GM12873 (cell line): ENCODE measurements around the gene CCDC13.

Experiments
- TF ChIP-seq, protein P1 (sequence below): IDR thresholded peaks from 2 replicates; pipeline ENCODE4 v1.5.1; 2012; ENCODE audit warnings: low read depth, mild to moderate bottlenecking, moderate library complexity, low read length, control low read depth; ENCODE audit not compliant: insufficient read depth; ENCODE audit errors: missing control alignments

The CCDC13 gene

DNA sequence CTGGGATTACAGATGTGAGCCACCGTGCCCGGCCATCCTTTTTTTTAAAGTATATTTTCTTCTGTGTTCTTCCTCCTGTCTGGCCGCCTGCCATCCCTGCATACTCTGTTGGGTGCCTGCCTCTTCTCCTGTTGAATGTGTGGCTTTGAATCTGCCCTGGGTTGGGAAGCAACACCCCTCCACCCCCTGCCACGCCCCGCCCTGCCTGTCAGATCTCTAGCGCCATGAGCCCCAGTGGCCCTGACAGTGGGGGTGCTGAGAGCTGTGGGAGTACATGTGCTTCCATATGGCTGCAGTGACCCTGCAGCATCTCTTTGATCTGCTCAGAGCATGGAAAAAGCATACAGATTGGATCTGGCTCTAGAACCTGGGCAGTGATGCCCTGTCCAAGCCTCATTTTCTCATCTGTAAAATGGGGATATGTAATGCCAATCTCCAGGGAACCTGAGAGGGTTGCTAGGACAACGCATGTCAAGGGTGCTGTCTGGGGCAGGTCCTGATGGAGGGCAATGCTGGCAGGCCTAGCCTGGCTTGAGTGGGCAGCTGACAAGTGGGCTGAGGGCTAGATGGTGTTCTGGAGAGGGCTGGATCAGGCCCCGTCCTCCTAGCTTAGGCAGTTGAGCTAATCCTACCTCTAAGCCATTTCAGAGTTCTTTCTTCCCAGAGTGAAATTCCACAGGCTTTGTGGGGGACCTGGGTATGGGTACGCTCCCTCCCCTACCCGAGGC lies 23.9 kb downstream of the CCDC13 start:
- TF ChIP-seq, protein P1, sequence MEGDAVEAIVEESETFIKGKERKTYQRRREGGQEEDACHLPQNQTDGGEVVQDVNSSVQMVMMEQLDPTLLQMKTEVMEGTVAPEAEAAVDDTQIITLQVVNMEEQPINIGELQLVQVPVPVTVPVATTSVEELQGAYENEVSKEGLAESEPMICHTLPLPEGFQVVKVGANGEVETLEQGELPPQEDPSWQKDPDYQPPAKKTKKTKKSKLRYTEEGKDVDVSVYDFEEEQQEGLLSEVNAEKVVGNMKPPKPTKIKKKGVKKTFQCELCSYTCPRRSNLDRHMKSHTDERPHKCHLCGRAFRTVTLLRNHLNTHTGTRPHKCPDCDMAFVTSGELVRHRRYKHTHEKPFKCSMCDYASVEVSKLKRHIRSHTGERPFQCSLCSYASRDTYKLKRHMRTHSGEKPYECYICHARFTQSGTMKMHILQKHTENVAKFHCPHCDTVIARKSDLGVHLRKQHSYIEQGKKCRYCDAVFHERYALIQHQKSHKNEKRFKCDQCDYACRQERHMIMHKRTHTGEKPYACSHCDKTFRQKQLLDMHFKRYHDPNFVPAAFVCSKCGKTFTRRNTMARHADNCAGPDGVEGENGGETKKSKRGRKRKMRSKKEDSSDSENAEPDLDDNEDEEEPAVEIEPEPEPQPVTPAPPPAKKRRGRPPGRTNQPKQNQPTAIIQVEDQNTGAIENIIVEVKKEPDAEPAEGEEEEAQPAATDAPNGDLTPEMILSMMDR: no peak

DNA sequence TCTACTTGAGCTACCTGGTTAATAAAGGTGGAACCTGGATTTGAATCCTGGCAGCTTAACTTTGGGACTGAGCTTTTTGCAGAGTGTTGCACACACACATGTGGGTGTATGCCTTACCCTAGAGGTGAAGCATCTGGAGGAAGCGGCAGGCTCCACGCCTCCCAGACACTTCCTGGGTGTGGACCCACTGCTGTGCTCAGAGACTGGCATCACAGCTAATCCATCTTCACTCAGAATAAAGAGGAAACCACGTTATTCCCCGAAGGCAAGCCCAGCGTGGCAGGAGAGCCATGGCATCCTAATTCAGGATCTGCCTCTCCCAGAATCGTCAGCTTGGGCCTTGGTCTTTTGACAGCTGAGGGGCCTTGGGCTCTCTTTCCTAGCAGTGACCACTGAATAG lies 25.5 kb downstream of the CCDC13 start:
- TF ChIP-seq, protein P1: no peak

DNA sequence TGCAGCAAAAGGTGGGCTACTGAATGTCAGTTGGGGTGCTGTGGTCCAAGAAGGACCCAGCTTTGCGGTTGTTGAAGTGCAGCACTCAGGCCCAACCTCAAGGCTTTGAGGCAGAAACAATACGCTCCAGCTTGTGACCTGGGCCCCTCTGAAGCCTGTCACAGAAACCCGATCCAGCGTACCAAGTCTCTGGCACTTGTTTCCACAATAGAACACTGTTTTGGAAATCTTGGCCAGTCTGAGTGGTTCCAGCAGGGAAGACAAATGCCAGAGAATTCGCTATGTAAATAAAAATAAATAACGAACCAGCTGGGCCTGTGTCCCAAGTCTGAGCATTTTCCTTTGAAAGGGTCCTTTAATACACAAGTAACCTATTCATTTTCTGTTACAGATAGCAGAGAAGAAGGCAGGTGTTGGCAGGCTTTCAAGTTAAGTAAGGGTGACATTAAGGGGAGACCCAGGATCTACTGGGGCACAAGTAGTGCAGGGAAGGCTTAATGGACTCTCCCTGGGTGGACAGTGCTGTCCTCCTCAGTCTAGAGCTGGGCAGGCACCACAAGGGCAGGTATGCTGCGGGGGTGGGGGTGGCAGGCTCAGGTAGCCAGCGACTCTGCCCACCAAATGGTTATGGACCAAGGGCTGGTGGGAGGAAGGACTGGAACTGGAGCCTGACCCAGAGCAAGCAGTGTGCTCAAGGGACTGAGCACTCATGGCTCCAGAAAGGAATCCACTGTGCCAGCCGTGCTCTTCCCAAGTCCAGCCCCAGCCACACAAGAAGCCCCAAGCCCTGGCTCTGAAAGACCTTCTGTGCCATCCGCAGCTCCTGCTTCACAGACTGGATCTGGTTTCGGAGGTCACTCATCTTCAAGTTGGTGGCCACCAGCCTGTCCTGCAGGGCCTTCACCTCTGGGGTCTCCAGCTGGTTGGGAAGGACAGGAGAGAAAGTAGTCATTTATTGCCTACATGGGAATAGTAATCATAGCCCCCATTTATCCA lies 26.3 kb downstream of the CCDC13 start:
- TF ChIP-seq, protein P1: no peak

DNA sequence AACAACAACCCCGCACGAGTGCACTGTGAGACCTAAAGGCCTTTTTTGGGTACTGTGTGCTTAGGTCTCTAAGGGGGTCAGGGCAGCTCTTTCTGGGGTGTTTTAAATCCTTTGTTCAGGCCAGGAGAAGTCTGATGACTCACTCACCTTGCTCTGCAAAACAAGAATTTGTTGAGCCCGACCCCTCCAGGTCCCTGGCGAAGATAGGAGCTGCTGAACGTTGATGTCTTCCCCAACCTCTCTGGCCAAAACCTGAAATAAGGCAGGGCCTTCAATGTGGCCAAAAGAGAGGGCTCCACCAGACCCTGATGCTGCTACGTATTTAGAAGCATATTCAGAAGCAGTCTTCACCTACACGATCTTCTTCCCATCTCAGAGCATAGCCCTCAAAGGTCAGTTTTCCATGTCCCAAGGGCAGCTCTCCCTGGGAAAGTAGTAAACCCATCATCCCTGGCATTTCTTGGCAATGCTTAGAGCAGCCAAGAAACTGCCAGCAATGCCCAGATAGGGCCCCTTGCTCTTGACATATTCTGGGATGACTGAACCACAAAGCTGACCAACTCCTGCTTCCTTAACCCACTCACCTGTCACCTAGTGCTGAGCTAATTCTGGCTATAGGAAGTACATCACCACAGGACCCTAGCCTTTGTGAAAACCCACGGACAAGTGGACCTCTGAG lies 27.1 kb downstream of the CCDC13 start:
- TF ChIP-seq, protein P1: no peak

DNA sequence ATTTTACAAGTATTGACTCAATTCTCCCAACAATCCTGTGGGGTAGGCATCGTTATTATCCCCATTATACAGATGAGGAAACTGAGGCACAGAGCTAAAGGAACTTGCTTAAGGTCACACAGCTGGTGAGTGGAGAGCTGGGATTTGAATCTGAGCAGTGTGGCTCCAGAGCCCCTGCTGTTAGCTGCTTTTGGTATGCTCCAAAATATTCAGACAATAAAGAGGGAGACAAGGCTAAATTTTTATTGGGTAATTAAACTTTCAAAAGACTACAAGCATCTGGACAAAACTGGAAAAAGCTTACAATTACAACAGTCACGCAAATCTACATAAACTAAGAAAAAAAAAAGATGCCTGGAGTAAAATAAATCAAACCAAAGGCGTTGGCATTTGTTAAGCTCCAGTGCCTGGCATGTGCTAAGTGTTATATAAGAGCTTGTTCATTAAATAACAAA lies 27.7 kb downstream of the CCDC13 start:
- TF ChIP-seq, protein P1: no peak

DNA sequence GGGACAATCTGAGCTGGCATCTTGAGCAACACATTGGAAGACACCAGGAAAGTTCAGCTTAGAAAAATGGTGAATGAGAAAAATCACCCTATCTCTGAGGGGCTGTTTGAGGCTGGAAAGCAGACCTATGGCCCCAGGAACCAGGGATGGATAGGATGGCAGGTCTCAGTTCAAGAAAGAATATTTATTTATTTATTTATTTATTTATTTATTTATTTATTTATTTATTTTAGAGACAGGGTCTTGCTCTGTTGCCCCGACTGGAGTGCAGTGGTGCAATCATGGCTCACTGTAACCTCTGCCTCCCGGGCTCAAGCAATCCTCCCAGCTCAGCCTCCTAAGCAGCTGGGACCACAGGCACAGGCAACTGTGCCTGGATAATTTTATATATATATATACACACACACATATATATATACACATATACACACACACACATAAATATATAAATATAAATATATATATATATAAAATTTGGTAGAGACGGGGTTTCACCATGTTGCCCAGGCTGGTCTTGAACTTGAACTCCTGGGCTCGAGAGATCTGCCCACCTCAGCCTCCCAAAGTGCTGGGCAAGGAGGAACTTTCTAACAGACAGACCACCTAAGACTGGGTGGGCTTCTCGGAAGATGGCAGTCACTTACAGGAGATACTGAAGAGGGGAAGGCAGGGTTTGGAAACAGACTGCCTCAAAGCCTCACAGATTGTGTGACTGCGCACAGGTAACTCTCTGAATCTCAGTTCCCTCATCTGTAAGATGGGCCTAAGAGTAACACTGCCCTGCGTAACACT lies 29.7 kb downstream of the CCDC13 start:
- TF ChIP-seq, protein P1: no peak
